ENCODE measurements around the gene PHIP. TPM values are rescaled to one million over a fixed set of nuclear protein-coding genes. Genes with fewer than 3 reads are reported as not detected.

Gene PHIP
- total RNA-seq, 1 experiment from 2014 or later, result 53.6 TPM

DNA sequence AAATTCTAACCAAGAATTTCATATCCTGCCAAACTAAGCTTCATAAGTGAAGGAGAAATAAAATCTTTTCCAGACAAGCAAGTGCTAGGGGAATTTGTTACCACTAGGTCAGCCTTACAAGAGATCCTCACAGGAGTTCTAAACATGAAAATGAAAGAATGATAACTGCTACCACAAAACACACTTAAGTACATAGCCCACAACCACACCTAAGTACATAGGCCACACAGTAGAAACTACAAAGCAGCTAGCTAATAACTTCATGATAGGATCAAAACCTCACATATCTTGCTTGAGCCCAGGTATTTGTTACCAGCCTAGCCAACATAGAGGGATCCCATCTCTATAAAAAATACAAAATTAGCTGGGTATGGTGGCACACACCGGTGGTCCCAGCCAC, 160.3 kb downstream of the PHIP start:
- H3K4me3 Mint-ChIP-seq, result no peak overlapping the region
- no peak overlapping the region for H3K4ac ChIP-seq (ENCODE audit: low read depth, low read length)
- no peak overlapping the region for H3T11ph ChIP-seq (ENCODE audit: low read length)
- no peak overlapping the region for H3K9ac ChIP-seq (ENCODE audit: extremely low read depth, insufficient read length, low read length)
- peaks cover 9 to 34% (median 30%) of the 10 kb centered on the region in 3 experiments for H3K36me3 Mint-ChIP-seq (ENCODE audit: insufficient read depth in 1 of 3, low read depth in 3 of 3)
- no peak overlapping the region for H2BK120ac ChIP-seq (ENCODE audit: low read depth, low read length, poor library complexity, severe bottlenecking)
- H4K91ac ChIP-seq (ENCODE audit: insufficient read length, low read depth, low read length), result no peak overlapping the region
- H3K14ac ChIP-seq (ENCODE audit: insufficient read depth, low read length), result no peak overlapping the region
- no peak overlapping the region for H3K18ac ChIP-seq (ENCODE audit: insufficient read length, low read depth, low read length)
- no peak overlapping the region for H3K56ac ChIP-seq (ENCODE audit: insufficient read length, low read depth, low read length)
- no peaks in the 10 kb centered on the region for H3K79me2 ChIP-seq (ENCODE audit: insufficient read depth, low read length)
- H3K27me3 Mint-ChIP-seq (ENCODE audit: low read depth), result no peaks in the 10 kb centered on the region; the same call in 1 of the 2 replicates
- H3K23ac ChIP-seq (ENCODE audit: insufficient read length, low read depth, low read length), result no peak overlapping the region
- no peaks in the 10 kb centered on the region for H3K79me1 ChIP-seq (ENCODE audit: insufficient read depth, low read depth, low read length, poor library complexity, severe bottlenecking)
- no peaks in the 10 kb centered on the region for H3K9me3 ChIP-seq (ENCODE audit: control insufficient read depth, low read depth, low read length)
- no peak overlapping the region for H3K4me2 ChIP-seq (ENCODE audit: insufficient read depth, insufficient read length, low read length)
- H2BK5ac ChIP-seq (ENCODE audit: insufficient read length, low read length), result no peak overlapping the region
- H3K27ac Mint-ChIP-seq, result no peak overlapping the region
- H3K4me1 Mint-ChIP-seq, result no peaks in the 10 kb centered on the region
- H4K5ac ChIP-seq (ENCODE audit: insufficient read length, low read depth, low read length), result no peak overlapping the region
- no peak overlapping the region for H2AFZ ChIP-seq (ENCODE audit: low read length)
- no peaks in the 10 kb centered on the region for H3K27me3 ChIP-seq (ENCODE audit: insufficient read depth, low read length)
- H2AK5ac ChIP-seq (ENCODE audit: insufficient read length, low read length), result no peak overlapping the region
- DNase-seq, result no peak
- no peak overlapping the region for H3K27ac ChIP-seq (ENCODE audit: insufficient read length, low read depth, low read length)
- peaks cover 29 to 43% of the 10 kb centered on the region in 2 experiments for H3K9me3 Mint-ChIP-seq
- H4K20me1 ChIP-seq (ENCODE audit: control insufficient read depth, insufficient read depth, insufficient read length), result no peaks in the 10 kb centered on the region
- H4K8ac ChIP-seq (replicated peaks; ENCODE audit: insufficient read length, low read depth, low read length), result no peak overlapping the region
- no peak overlapping the region for H2BK15ac ChIP-seq (ENCODE audit: low read depth, low read length)
- H2BK20ac ChIP-seq (ENCODE audit: low read depth, low read length, poor library complexity, severe bottlenecking), result no peak overlapping the region
- H3K4me1 ChIP-seq (ENCODE audit: insufficient read depth, low read length), result no peaks in the 10 kb centered on the region
- WGBS (ENCODE audit: extremely low coverage, insufficient read length, low lambda C conversion rate), result no CpG with 5 or more reads among the region's 1 CpG
- H2BK12ac ChIP-seq (ENCODE audit: insufficient read length, low read depth, low read length), result no peak overlapping the region
- TF ChIP-seq, protein P1, sequence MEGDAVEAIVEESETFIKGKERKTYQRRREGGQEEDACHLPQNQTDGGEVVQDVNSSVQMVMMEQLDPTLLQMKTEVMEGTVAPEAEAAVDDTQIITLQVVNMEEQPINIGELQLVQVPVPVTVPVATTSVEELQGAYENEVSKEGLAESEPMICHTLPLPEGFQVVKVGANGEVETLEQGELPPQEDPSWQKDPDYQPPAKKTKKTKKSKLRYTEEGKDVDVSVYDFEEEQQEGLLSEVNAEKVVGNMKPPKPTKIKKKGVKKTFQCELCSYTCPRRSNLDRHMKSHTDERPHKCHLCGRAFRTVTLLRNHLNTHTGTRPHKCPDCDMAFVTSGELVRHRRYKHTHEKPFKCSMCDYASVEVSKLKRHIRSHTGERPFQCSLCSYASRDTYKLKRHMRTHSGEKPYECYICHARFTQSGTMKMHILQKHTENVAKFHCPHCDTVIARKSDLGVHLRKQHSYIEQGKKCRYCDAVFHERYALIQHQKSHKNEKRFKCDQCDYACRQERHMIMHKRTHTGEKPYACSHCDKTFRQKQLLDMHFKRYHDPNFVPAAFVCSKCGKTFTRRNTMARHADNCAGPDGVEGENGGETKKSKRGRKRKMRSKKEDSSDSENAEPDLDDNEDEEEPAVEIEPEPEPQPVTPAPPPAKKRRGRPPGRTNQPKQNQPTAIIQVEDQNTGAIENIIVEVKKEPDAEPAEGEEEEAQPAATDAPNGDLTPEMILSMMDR (conservative IDR thresholded peaks at IDR 0.05), result no peak
- no peaks in the 10 kb centered on the region for H3K23me2 ChIP-seq (ENCODE audit: insufficient read length, low read depth, low read length, poor library complexity, severe bottlenecking)

Measured in H9 (cell line).